SW480 (cell line): ENCODE results near the gene SORCS2.

Experiments used
- DNase-seq: peaks from one replicate; pipeline ENCODE4 v3.0.0-alpha.2; 2016; ENCODE audit warnings: low spot score

SORCS2 gene

DNA sequence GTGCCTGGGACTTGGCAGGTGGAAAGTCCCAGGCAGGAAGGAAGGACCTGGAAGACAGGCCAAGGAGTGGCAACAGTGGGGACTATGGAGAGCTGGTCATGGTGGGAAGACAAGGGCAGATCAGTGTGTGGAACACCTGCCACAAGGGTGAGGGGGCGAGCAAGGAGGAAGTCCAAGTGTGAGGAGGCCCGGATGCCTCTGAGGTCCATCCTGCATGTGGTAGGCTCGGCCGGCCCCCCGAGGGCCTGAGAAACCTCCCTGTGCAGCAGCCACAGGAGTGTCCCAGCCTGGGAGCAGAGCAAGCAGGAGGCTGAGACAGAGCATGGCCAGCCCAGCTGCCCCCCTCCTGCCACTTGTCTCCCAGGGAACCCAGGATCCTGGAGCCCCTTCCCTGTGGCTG lies 282.9 kb downstream of the SORCS2 start:
- DNase-seq, result no peak

DNA sequence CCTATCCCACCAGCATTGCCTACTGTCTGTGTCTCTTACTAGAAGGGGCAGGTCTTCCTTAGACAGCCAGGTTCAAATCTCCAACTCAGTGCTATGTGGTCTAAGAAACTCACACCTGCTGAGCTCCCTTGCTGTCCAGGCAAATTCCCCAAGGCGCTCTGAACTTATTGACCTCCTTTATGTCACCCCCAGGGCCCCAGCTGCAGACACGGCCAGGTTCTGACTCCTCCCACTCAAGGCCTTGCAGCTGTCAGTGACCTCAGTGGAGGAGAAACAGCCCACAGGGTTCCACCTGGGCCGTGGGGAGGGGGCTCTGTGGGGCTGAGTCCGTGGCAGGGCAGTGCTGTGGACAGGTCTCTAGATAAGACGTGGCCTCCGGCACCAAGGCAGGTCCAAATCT lies 284.5 kb downstream of the SORCS2 start:
- DNase-seq, result no peak

DNA sequence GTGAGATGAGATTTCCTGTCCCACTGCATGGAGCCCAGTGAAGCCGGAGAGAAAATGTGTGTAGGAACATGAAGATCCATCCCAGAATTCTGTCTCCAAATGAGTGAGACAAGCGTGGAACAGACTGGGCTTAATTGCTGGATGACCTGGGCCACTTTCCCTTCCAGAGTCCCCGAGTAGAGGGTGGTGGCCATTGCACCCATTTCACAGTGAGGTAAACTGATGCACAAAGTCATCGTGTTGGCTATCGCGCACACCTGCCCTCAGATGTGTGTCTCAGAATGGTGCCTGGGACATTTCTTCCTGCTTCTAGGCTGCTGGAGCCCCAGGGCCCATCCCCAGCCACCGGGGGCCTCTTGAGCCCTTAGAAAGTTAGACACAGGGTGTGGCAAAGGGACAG lies 285.4 kb downstream of the SORCS2 start:
- DNase-seq, result no peak

DNA sequence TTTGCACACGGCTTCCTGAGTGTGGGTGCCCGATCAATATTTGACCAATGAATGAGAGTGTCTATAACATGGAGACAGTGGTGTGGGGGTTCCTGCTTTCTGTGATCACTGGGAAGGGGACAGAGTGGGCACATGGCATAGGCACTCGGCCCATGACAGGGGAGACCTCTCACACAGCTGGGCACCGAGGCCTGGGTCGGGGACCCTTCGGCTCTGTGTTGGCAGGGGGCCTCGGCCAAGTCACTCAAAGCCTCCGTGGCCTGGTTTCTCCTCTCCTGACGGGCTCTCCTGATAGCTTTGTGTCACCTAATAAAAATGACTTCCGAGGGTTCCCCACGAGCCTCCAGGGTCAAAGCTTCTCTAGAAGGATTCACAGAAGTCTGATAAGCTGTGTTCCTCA lies 286.3 kb downstream of the SORCS2 start:
- no peak for DNase-seq

DNA sequence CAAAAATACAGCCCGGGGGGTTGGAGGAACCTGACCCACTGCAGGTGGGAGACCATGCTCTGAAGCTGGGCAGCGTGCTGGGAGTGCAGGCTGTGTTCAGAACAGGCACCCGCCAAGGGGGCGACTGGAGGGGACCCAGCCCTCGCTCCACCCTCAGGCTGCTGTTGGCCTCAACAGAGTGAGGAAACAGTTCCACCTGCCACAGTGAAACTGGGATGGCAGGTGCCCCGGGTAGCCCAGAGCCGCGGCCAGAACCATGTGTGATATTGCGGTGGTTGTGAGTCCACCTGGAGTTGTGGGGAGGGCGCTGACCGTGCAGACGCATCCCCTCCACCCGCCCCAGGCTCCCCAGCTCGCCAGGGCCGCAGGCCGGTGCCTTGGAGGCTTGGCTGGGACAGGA lies 288.1 kb downstream of the SORCS2 start:
- DNase-seq, result no peak

DNA sequence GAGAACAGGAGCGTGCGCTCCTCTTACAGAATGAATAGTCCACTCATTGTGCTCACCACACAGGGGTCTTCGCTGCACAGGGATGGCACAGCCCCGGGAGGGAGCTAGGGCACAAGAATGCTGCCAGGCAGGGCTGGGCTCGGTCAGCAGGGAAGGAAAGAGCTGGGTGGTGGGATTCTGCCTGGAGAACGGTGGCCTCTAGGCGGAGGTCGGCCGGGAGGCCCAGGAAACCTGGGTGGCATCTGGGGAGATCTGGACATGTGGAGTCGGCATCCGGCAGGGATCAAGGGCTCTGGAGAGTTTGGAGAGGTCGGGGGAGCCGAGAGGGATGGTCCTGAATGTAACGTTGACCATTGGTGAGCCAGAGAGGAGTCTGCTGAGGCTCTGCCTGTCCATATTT lies 288.9 kb downstream of the SORCS2 start:
- DNase-seq, result no peak

DNA sequence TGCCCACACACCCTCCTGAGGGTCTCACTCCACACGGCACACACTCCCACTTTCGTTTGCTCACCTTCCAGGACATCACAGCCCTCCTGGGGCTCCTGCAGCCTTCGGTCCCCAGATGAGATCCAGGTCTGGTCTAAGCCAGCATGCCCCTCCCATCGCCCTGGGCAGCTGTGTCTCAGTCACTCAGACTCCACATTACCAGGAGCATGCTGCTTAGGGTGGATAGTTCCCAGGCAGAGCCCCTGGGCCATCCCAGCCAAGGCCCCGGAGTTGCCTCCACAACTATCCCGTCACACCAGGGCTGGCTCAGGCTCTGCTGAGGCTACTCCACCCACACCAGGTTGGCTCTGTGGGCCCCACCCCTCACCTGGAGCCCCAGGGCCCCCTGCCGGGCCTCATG lies 292.8 kb downstream of the SORCS2 start:
- DNase-seq, result no peak

DNA sequence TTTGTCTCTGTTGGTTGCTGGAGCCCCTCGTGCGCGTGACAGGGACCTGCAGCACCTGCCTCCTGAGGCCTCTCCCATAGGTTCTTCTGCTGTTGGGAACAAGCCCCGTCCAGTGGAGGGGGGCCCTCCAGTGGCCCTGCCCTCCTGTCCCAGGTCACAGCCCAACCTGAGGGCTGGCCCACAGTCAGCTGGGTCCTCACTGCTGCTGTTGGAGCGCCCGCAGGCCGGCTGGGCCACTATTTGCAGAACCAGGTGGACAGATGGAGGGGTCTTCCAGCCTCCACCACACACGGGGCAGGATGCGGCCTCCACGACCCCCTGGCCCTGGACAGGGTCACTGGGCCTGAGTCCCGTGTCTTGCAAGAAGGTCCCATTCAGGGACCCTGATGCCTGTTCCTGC lies 293.8 kb downstream of the SORCS2 start:
- no peak for DNase-seq

DNA sequence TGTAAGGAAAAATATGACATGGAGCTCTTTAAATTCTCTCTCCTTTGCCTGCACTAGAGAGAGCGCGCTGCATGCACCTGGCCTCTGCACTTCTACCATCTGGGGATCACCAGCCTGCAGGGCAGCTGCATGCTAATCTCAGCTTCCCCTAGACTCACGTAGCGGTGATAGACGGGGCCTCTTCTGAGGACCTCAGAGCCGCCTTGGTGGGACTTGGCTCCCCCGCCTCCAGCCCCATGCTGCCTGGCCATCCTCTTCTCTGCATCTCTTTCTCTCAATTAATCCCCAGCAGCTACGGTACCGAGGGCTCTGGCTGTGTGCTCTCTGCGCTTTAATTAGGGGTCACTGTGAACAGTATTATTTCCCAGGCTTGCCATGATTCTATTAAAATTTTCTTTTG lies 295.2 kb downstream of the SORCS2 start:
- DNase-seq, result no peak

DNA sequence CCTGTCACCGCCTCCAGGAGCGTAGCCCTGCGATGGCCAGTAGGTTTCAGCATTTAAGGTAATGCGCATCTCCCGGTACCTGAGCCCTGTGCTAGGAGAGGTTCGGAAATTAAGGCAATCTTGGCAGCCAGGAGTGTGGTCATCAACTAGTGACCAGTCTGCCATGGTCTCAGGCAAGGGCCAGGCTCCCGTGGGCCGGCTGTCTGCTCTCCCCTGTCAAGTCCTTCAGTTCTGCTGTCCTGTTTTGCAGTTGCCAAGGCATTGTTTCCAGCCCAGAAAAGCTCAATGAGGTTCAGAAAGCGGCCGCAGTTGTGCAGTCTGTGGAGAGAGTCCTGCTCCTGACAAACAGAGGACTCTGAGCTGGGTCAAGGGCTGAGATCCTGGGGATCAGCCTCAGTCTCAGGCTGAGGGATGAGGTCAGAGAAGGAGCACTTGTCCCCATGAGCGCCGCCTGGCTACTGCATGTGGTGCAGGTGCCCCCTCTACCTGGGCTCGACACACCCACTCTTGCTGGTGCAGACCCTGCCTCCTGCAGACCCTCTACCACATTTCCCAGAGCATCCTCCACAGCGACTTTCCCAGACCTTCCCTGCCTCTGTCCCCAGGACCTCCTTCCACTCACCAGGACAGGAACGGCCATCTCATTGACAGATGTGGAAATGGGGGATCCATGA lies 295.8 kb downstream of the SORCS2 start:
- DNase-seq, result no peak

DNA sequence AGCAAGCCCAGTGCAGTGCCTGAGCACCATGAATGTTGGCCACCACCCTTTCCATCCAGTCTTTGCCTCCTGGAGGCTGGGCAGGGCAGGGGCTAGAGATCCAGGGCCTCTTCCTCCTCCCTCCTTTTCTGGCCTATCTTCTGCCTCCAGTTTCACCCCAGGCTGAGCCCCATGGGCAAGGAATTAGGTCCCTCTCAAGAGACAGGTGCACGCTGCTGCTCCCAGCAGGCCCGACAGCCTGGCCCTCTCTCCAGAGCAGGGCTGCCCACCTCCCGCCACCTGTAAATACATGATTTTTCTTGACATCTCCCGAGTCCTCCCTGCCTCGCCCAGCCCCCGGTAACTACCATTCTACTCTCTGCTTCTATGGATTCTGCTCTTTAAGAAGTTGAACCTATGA lies 299.6 kb downstream of the SORCS2 start:
- DNase-seq, result no peak

DNA sequence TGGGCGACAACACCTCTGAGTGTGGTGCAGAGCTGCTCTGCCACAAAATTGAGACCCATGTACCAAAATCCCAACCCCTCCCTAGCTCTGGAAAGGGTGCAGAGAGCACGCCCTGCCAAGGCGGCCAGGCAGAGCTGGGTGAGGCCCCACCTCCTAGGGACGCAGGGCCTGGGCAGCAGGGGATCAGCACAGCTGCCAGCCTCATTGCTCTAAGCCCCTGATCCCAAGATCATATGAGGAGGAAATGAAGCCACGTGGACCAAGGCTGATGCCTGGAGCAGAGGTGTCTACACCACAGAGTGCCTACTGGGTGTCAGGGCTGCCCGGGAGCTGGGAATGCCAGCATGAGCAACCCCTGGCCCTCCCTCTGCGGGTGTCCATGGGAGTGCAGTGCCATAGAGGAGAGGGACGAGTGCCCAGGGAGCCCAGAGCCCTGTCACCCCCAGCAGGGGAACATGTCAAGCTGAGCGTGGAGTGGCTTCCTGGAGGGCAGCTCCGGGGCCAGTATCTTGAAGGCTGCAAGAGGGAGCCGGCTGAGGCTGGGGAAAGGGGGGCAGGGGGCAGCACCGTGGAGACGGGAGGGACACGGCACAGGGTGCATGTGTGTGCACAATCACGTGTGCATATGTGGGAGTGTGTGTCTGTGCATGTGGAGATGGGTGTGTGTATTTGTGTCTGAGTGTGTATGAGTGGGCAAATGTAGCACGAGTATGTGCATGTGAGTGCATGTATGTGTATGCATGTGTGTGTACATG lies 306.3 kb downstream of the SORCS2 start:
- no peak for DNase-seq

DNA sequence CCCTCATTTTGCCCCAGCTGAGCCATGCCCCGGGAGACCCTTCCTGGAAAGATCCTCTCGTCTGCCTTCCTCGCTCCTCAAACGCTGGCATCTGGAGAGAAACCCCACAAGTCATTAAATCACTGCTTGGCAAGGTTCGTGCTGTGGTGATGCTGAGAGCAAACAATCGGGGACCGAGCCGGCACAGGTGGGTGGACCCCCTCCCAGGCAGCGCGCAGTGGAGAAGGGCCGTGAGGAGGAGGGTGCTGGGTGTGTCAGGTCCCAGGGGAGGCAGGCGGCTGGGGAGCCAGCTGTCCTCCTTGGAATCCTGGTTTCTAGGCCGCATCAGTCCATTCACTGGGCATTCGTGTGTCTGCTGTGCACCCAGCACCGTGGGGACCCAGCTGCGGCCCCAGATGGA lies 307.3 kb downstream of the SORCS2 start:
- DNase-seq, result no peak

DNA sequence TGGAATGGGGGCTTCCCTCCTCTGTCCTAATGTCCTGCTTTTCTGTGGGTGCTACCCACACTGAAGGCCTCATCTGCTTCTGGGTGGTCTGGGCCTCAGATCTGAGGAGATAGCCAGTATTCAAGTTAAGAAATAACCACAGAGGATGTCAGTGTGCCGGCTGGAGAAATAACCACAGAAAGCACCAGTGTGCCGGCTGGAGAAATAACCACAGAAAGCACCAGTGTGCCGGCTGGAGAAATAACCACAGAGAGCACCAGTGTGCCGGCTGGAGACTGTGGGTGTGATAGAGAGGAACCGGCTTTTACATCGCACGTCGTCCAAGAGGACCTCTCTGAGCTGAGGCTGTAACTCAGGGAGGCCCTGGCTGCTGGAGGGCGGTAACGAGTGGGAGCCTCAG lies 308.1 kb downstream of the SORCS2 start:
- DNase-seq, result no peak

DNA sequence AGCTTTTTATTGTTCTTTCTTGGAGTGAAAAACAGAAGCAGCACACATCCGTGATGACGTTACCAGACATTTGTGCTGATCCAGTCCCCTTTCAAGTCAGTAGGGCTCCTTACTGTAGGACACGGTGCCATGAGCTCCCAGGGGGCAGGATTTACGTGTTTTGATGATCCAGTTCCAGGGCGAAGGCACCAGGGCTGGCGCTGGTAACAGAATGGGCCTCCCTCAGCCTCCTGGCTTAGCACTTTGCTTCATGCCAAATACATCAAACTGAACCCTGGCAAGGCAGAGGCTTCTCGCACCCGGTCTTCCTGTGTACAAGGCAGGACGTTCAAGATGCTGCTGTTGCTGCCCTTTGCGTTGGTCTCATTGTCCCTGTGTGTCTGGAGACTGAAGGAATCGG lies 309.0 kb downstream of the SORCS2 start:
- DNase-seq, result no peak

DNA sequence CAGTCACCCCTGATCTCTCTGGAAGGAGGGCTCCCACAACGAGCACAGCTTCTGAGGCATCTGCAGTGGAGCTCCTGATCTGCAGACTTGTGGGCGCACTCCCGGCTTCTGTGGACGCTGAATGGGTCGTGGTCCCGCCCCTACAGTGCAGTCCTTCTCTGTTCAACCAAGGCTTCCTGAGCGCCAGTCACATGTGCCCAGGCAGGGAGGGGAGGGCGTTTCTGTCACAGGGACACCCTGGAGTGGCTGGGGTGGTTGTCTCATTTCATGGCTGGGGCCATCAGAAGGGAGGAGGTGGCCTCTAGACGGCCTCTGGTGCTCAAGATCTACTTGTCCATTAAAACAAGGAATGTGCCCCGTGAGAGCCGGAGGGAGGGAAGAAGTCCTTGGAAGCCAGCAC lies 309.5 kb downstream of the SORCS2 start:
- no peak for DNase-seq

DNA sequence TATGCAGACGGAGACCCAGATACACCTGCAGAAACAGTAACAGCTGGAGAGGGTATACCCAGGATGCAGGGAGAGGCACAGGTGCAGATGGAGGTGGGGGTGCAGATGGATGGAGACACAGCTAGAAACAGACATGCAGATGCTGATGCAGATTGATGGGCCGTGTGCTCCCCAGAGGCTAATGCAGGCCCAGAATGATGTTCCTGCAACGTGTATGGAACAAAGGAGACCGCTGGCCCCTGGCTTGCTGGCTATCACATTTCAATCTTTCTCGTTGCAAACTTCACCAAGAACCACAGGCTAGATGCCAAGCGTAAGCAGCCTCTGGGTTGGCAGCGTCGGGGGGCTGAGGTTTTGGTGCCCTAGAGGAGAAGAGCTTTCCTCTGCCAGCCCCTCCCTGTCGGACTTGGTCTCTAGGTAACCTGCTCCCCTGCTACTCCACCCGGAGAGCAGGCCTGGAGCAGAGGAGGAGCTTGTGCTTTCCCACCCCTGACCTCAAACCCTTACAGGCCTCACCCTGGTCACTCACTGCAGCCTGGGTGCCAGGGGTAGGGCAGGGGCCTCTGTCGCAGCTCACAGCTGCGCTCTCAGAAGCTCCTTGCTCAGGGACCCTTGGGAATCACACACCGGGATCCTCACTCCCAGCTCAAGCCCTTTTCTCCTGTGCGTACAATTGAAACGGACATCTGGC lies 311.4 kb downstream of the SORCS2 start:
- DNase-seq, result no peak

DNA sequence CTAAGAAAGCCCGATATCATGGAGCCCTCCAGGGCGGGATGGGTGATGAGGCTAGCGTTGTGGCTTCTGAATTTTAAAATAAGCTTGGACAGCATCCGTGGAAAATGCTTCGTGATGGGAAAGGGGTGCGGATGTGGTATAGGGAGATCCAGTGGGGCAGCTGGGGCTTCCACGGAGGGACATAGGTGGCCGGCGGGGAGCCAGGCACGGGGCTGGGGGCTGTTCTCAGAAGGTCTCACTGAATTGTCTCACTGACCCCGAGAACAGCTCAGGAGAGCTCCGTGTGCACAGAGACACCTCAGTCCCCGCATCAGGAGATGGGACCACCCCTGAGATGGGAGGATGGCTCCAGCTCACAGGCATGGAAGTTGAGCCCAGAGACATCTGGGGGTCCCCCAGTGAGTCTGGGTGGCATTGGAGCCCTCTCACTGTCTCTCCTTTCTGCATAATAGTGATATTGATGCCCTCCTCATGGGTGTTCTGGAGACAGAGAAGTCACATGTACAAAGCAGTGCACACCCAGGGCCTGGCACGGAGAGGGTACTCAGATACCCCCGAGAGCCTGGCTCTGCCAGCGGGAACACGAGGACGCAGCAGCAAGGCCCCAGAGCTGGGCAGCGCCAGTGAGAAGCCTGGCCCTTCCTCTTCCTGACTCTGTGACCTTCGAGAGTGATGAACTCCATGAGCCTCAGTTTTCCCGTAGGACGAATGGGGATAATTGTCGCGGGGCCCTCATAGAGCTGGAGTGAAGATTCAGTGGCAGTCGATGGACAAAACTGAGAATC lies 313.0 kb downstream of the SORCS2 start:
- DNase-seq, result no peak

DNA sequence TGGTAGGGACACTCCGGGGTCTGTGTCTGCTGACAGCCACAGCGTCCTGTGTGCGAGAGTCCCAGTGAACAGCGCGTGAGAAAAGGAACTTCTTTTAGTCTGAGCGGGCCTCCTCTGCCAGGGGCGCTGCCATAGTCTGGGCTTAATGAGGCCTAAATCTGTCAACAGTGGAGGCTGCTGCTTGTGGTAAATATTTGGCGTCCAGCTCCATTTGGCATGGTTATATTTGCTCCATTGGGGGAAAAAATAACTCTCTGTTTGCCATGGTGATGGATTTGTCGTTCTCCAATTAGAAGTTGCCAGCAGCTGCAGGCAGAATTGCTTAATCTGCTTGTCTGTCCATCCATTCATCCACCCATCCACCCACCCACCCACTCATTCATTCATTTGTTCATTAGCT lies 313.8 kb downstream of the SORCS2 start:
- DNase-seq, result no peak

DNA sequence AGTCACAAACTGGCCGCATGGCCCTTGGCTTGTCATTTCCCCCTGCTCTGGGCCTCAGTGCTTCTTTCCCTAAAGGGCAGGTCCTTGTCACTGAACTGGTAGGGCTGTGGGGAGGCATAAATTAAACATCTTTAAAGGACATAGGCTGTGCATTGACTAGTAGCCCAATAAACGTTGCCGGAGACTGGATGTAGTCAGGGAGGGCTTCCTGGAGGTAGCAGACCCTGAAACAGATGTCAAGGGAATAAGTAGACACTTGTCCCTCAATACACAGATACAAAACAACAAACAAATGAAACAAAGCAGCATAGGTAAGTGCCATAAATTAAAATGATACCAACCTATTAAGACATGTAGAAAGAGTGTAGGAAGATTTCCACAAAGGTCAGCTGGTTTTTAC lies 314.2 kb downstream of the SORCS2 start:
- DNase-seq, result no peak

DNA sequence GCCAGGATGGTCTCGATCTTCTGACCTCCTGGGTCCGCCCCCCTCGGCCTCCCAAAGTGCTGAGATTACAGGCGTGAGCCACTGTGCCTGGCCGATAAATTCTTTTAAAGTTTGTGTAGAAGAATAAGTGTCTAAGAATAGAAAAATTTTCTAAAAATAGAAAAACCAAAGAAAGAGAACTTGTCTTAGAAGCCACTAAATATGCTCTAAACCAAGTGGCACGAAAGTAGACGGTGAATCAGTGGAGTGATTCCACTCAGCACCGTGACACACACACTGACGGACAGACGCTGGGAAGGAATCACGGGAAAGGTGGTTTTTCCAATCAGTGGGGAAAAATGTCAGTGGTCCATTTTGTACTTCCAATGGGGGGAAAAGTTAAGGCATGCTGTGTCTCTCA lies 315.0 kb downstream of the SORCS2 start:
- DNase-seq, result no peak

DNA sequence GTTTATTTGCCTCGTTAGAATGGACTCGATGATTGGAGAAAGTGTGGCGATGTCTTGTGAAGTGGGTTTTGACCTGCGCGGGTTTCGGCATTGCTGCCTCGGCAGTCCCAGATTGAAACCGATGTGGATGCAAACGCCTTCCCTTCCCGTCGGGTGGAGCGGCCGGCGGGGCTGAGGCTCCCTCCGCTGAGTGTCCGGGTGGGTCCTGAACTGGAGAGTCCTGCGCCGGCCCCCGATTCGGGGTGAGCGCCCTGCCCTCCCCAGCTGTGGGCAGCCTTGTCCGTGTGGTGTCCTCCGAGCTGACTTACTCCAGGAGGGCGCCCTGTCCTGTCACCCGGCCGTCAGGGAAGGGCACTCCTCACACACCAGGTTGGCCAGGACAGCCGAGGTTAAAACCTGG lies 317.7 kb downstream of the SORCS2 start:
- no peak for DNase-seq

DNA sequence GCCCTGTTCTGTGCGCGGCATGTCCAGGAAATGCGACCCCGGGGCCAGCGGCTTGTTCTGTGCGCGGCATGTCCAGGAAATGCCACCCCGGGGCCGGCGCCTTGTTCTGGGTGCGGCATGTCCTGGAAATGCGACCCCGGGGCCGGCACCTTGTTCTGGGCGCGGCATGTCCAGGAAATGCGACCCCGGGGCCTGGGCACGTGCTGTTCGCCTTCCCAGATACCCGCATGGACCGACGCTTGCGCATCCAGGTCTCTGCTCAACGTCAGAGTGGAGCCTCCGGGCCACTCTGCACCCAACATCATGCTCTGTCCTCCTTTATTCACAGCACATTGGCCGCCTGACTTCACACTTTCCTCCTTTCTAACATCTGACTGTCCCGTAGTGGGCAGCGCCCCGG lies 318.2 kb downstream of the SORCS2 start:
- no peak for DNase-seq
